NT2/D1 (cell line): ENCODE measurements around the gene EIF3CL.
"Not testable (repeated sequence)": the region's sequence is repeated elsewhere in the genome, so short reads cannot be mapped to it uniquely, and the experiment has no call there.

Source experiments
- SUZ12 ChIP-seq: IDR thresholded peaks from 2 replicates; pipeline ENCODE4 v1.6.1; 2011; ENCODE audit not compliant: insufficient read length, insufficient read depth; ENCODE audit errors: extremely low read depth
- YY1 ChIP-seq: IDR thresholded peaks from 2 replicates; pipeline ENCODE4 v1.6.1; 2011; ENCODE audit not compliant: insufficient read length, insufficient read depth
- ZNF274 ChIP-seq: IDR thresholded peaks from 2 replicates; pipeline ENCODE4 v1.6.1; 2011; ENCODE audit warnings: mild to moderate bottlenecking, low read depth, low read length

- not testable (repeated sequence) for TF ChIP-seq YY1, ZNF274, SUZ12
These were observed 66.5 kb downstream of the EIF3CL start for GRCh38 chr16:28336940-28337710.
